Upper lobe of left lung (tissue), 4 donors: ENCODE data around the gene KCNAB2.

Experiments
- CTCF ChIP-seq, 6 experiments: fragments of 450-650 bp in 4 of 6; fragments of 200-600 bp in 2 of 6; sonication (generic) in 2 of 6; IDR thresholded peaks; one replicate each; pipeline ENCODE4 v1.5.1; 2016 to 2019; ENCODE audit warnings: antibody characterized with exemption in 6 of 6
- EP300 ChIP-seq, 4 donors: sonication (generic); formaldehyde crosslinking; IDR thresholded peaks; one replicate each; pipeline ENCODE4 v1.5.1; 2017; ENCODE audit warnings: antibody characterized with exemption in 4 of 4, control low read depth in 2 of 4
- POLR2A ChIP-seq, 4 donors: fragments of 450-650 bp; IDR thresholded peaks; one replicate each; pipeline ENCODE4 v1.5.1; 2016 to 2017; ENCODE audit warnings: antibody characterized with exemption in 4 of 4, mild to moderate bottlenecking in 2 of 4
- POLR2AphosphoS5 ChIP-seq, 2 donors: sonication (generic); formaldehyde crosslinking; IDR thresholded peaks; one replicate each; pipeline ENCODE4 v1.5.1; 2017; ENCODE audit warnings: antibody characterized with exemption in 2 of 2

- TF ChIP-seq CTCF (IDR thresholded peaks at IDR 0.05) (no peak), POLR2A (IDR thresholded peaks at IDR 0.05) (no peak), EP300 (IDR thresholded peaks at IDR 0.05) (no peak), POLR2AphosphoS5 (IDR thresholded peaks at IDR 0.05) (no peak)
Measured at GRCh38 chr1:6011161-6011945, 34.3 kb upstream of the KCNAB2 start.
